Ascending aorta (tissue), 2 donors: ENCODE measurements around the gene SNED1. TPM values are rescaled to one million over a fixed set of nuclear protein-coding genes. Genes with fewer than 3 reads are reported as not detected.

Experiments
- DNase-seq, 2 donors: peaks; one replicate each; pipeline ENCODE4 v3.0.0-alpha.2; 2019; ENCODE audit warnings: low spot score in 2 of 2
- H3K27ac ChIP-seq, 2 donors: fragments of 200-600 bp; sonication (generic); one replicate each; pipeline ENCODE4 v1.5.1; 2016 to 2017; ENCODE audit warnings: mild to moderate bottlenecking in 1 of 2
- H3K27me3 ChIP-seq: fragments of 200-600 bp; sonication (generic); one replicate; pipeline ENCODE4 v1.5.1; 2017
- H3K36me3 ChIP-seq, 2 donors: fragments of 200-600 bp; sonication (generic); one replicate each; pipeline ENCODE4 v1.5.1; 2016
- H3K4me1 ChIP-seq, 2 donors: fragments of 200-600 bp; sonication (generic); one replicate each; pipeline ENCODE4 v1.5.1; 2016 to 2017; ENCODE audit warnings: mild to moderate bottlenecking in 1 of 2
- H3K4me3 ChIP-seq, 2 donors: fragments of 200-600 bp; sonication (generic); one replicate each; pipeline ENCODE4 v1.5.1; 2016 to 2017; ENCODE audit warnings: mild to moderate bottlenecking in 1 of 2
- H3K9me3 ChIP-seq, 2 donors: fragments of 200-600 bp; sonication (generic); one replicate each; pipeline ENCODE4 v1.5.1; 2016
- CTCF ChIP-seq, 3 experiments: fragments of 200-600 bp in 2 of 3; fragments of 450-650 bp in 1 of 3; sonication (generic) in 2 of 3; IDR thresholded peaks; one replicate each; pipeline ENCODE4 v1.5.1; 2016 to 2019; ENCODE audit warnings: antibody characterized with exemption in 3 of 3, mild to moderate bottlenecking in 1 of 3, moderate library complexity in 1 of 3
- intact Hi-C: fragments of 100-400 bp; cut with DNase I; formaldehyde crosslinking; loops from one replicate; pipeline ENCODE4 v1.15.1; 2023
- total RNA-seq: library from RNA; depleted of rRNA; stranded (reverse); fragments of >200 nt; gene quantifications from one replicate; pipeline ENCODE4 v1.1.0, GENCODE V29; 2016

Gene SNED1
- total RNA-seq, 1 donor from 2014 or later = 84.3 TPM

GRCh38 chr2:241110607-241111439 is 112.4 kb downstream of the SNED1 start:
- intact Hi-C loops = no loop called here
- H3K4me3 ChIP-seq = no peak overlapping the region
- H3K9me3 ChIP-seq = no peaks in the 10 kb centered on the region
- H3K36me3 ChIP-seq = no peaks in the 10 kb centered on the region
- no peak for DNase-seq
- no peaks in the 10 kb centered on the region for H3K27me3 ChIP-seq
- H3K4me1 ChIP-seq = no peaks in the 10 kb centered on the region
- TF ChIP-seq CTCF (IDR thresholded peaks at IDR 0.05) = no peak
- H3K27ac ChIP-seq = no peak overlapping the region

- Histone ChIP-seq H3K27ac (no peak overlapping the region), H3K4me3 (no peak overlapping the region), H3K27me3 (no peaks in the 10 kb centered on the region), H3K9me3 (no peaks in the 10 kb centered on the region), H3K36me3 (no peaks in the 10 kb centered on the region), H3K4me1 (no peaks in the 10 kb centered on the region)
- intact Hi-C loops = no loop called here
- no peak for DNase-seq
- TF ChIP-seq CTCF (IDR thresholded peaks at IDR 0.05) = no peak
Observed at GRCh38 chr2:241111440-241111805, 113.0 kb downstream of the SNED1 start.

- no peak for TF ChIP-seq CTCF (IDR thresholded peaks at IDR 0.05)
- H3K27ac ChIP-seq = no peak overlapping the region
- H3K4me1 ChIP-seq = no peaks in the 10 kb centered on the region
- no peak for DNase-seq
- intact Hi-C loops = no loop called here
- H3K9me3 ChIP-seq = no peaks in the 10 kb centered on the region
- H3K4me3 ChIP-seq = no peak overlapping the region
- H3K27me3 ChIP-seq = no peaks in the 10 kb centered on the region
- H3K36me3 ChIP-seq = no peaks in the 10 kb centered on the region
Observed at GRCh38 chr2:241112046-241112445, 113.6 kb downstream of the SNED1 start.

- no peaks in the 10 kb centered on the region for H3K36me3 ChIP-seq
- H3K27me3 ChIP-seq = no peaks in the 10 kb centered on the region
- no peak for DNase-seq
- H3K9me3 ChIP-seq = no peaks in the 10 kb centered on the region
- H3K27ac ChIP-seq = no peak overlapping the region
- no peak for TF ChIP-seq CTCF (IDR thresholded peaks at IDR 0.05)
- intact Hi-C loops = no loop called here
- H3K4me1 ChIP-seq = no peaks in the 10 kb centered on the region
- H3K4me3 ChIP-seq = no peak overlapping the region
Observed at GRCh38 chr2:241112592-241112991, 114.2 kb downstream of the SNED1 start.

GRCh38 chr2:241114836-241115235 is 116.4 kb downstream of the SNED1 start:
- H3K27me3 ChIP-seq = no peaks in the 10 kb centered on the region
- H3K9me3 ChIP-seq = no peaks in the 10 kb centered on the region
- no peak overlapping the region for H3K4me3 ChIP-seq
- no peak overlapping the region for H3K27ac ChIP-seq
- H3K36me3 ChIP-seq = no peaks in the 10 kb centered on the region
- H3K4me1 ChIP-seq = no peaks in the 10 kb centered on the region
- intact Hi-C loops = no loop called here
- TF ChIP-seq CTCF (IDR thresholded peaks at IDR 0.05) = no peak
- no peak for DNase-seq
